ENCODE results near the gene RAI1. TPM values are rescaled to one million over a fixed set of nuclear protein-coding genes. Genes with fewer than 3 reads are reported as not detected.
A peak's percentile ranks its signal among the peaks of the same experiment; 100 is the strongest.

Gene RAI1
- total and polyA plus RNA-seq, 2 experiments from 2014 or later = 0.87 to 0.89 TPM

- Mint-ChIP-seq H3K27me3 (ENCODE audit: insufficient read depth, low read depth, poor library complexity) (peaks cover 80% of the 10 kb centered on the region), H3K4me3 (peak overlapping the region; percentile 0; the same call in 1 of the 3 replicates), H3K27ac (no peak overlapping the region), H3K36me3 (ENCODE audit: low read depth) (no peaks in the 10 kb centered on the region; the same call in 2 of the 3 replicates), H3K4me1 (peaks cover 69% of the 10 kb centered on the region), H3K9me3 (no peaks in the 10 kb centered on the region; the same call in 2 of the 3 replicates)
- Histone ChIP-seq H3K27ac (ENCODE audit: low read depth) (no peak overlapping the region), H4K20me1 (replicated peaks; ENCODE audit: insufficient read depth) (peaks cover 24% of the 10 kb centered on the region), H3K4me1 (ENCODE audit: insufficient read depth) (peaks cover 59% of the 10 kb centered on the region), H3K4me2 (no peak overlapping the region), H3K79me2 (replicated peaks; ENCODE audit: insufficient read depth) (no peaks in the 10 kb centered on the region), H3K36me3 (ENCODE audit: insufficient read depth) (no peaks in the 10 kb centered on the region), H3K9me2 (ENCODE audit: insufficient read depth) (no peaks in the 10 kb centered on the region), H3F3A (replicated peaks; ENCODE audit: low read depth) (peaks cover 37% of the 10 kb centered on the region), H2AFZ (no peak overlapping the region), H3K4me3 (no peak overlapping the region), H3K27me3 (ENCODE audit: insufficient read depth) (peaks cover 82% of the 10 kb centered on the region)
- no peak for DNase-seq (ENCODE audit: low spot score)
- TF ChIP-seq CTCF (conservative IDR thresholded peaks at IDR 0.05; ENCODE audit: low read depth in 2 of 2) (no peak), EZH2 (IDR thresholded peaks at IDR 0.05; ENCODE audit: low read depth, unreplicated experiment) (peak; percentile 58), EZH2phosphoT487 (IDR thresholded peaks at IDR 0.05; ENCODE audit: unreplicated experiment) (no peak)
- ATAC-seq = no peak
Observed at GRCh38 chr17:17696882-17697633, 15.8 kb downstream of the RAI1 start.

- H3K9me2 ChIP-seq (ENCODE audit: insufficient read depth) = no peaks in the 10 kb centered on the region
- no peaks in the 10 kb centered on the region for H3K36me3 ChIP-seq (ENCODE audit: insufficient read depth)
- DNase-seq (ENCODE audit: low spot score) = peak; percentile 79
- Mint-ChIP-seq H3K4me1 (peaks cover 62% of the 10 kb centered on the region), H3K27ac (no peak overlapping the region), H3K27me3 (ENCODE audit: insufficient read depth, low read depth, poor library complexity) (peaks cover 86% of the 10 kb centered on the region), H3K36me3 (ENCODE audit: low read depth) (no peaks in the 10 kb centered on the region; the same call in 2 of the 3 replicates), H3K9me3 (no peaks in the 10 kb centered on the region; the same call in 2 of the 3 replicates), H3K4me3 (0 out of 3 replicates have a peak overlapping the region, but pooled peaks have one; percentile 50)
- peaks cover 30% of the 10 kb centered on the region for H3F3A ChIP-seq (replicated peaks; ENCODE audit: low read depth)
- H3K79me2 ChIP-seq (replicated peaks; ENCODE audit: insufficient read depth) = no peaks in the 10 kb centered on the region
- H3K4me3 ChIP-seq = peak overlapping the region; percentile 48
- no peak overlapping the region for H2AFZ ChIP-seq
- H3K4me1 ChIP-seq (ENCODE audit: insufficient read depth) = peaks cover 55% of the 10 kb centered on the region
- H4K20me1 ChIP-seq (replicated peaks; ENCODE audit: insufficient read depth) = peaks cover 33% of the 10 kb centered on the region
- H3K27me3 ChIP-seq (ENCODE audit: insufficient read depth) = peaks cover 85% of the 10 kb centered on the region
- peak overlapping the region; percentile 76 for H3K4me2 ChIP-seq
- ATAC-seq = peak; percentile 4
- H3K27ac ChIP-seq (ENCODE audit: low read depth) = no peak overlapping the region
- no peak for TF ChIP-seq JUNB (IDR thresholded peaks at IDR 0.05; ENCODE audit: unreplicated experiment)
- TF ChIP-seq POLR2AphosphoS5 (IDR thresholded peaks at IDR 0.05; ENCODE audit: low read depth) = no peak
- TF ChIP-seq REST (IDR thresholded peaks at IDR 0.05; ENCODE audit: unreplicated experiment) = no peak
- no peak for TF ChIP-seq ETS1 (IDR thresholded peaks at IDR 0.05)
- no peak for TF ChIP-seq EZH2phosphoT487 (IDR thresholded peaks at IDR 0.05; ENCODE audit: unreplicated experiment)
- no peak for TF ChIP-seq EZH2 (IDR thresholded peaks at IDR 0.05; ENCODE audit: low read depth, unreplicated experiment)
- TF ChIP-seq ZNF114 (CRISPR knock-in tag; IDR thresholded peaks at IDR 0.05) = no peak
- TF ChIP-seq CREB1 (CRISPR knock-in tag; IDR thresholded peaks at IDR 0.05; ENCODE audit: low read depth) = no peak
- TF ChIP-seq ZNF331 (CRISPR knock-in tag; IDR thresholded peaks at IDR 0.05; ENCODE audit: low read depth) = no peak
- TF ChIP-seq NANOG (IDR thresholded peaks at IDR 0.05; ENCODE audit: borderline replicate concordance) = no peak
- no peak for TF ChIP-seq STAT1 (IDR thresholded peaks at IDR 0.05; ENCODE audit: unreplicated experiment)
- TF ChIP-seq CTCF (conservative IDR thresholded peaks at IDR 0.05; ENCODE audit: low read depth in 2 of 2) = no peak
Observed at GRCh38 chr17:17698371-17698770, 17.1 kb downstream of the RAI1 start.

All from GM23338 (cell line).